ENCODE results near the gene UCK2. TPM values are rescaled to one million over a fixed set of nuclear protein-coding genes. Genes with fewer than 3 reads are reported as not detected.

Gene UCK2
- total and polyA plus RNA-seq, 9 of the 15 experiments (the other 6 are each of a cell fraction or from before 2014, with no cell fraction given): 71.6 to 145 (median 95.8) TPM

GRCh38 chr1:165836664-165837482 lies 9.5 kb downstream of the UCK2 start (continued):
- no peak for TF ChIP-seq NEUROD1 (IDR thresholded peaks at IDR 0.05; ENCODE audit: borderline replicate concordance, low read depth, low read length, partially characterized antibody)
- peak; percentile 79 for TF ChIP-seq CTBP1 (IDR thresholded peaks at IDR 0.05; ENCODE audit: borderline replicate concordance)
- TF ChIP-seq CGGBP1 (CRISPR knock-in tag; IDR thresholded peaks at IDR 0.05): no peak
- TF ChIP-seq FIP1L1 (IDR thresholded peaks at IDR 0.05; ENCODE audit: low read depth, low read length, poor library complexity, severe bottlenecking): no peak
- peak; percentile 72 for TF ChIP-seq SOX6 (IDR thresholded peaks at IDR 0.05)
- TF ChIP-seq MNT (conservative IDR thresholded peaks at IDR 0.05): peak; percentile 44 to 65; a peak in 3 of 4 replicates
- no peak for TF ChIP-seq IRF9 (tag; IDR thresholded peaks at IDR 0.05)
- TF ChIP-seq ZNF436 (CRISPR knock-in tag; IDR thresholded peaks at IDR 0.05): no peak
- TF ChIP-seq GABPA (tag; conservative IDR thresholded peaks at IDR 0.05; ENCODE audit: low read depth): no peak
- TF ChIP-seq E2F6 (IDR thresholded peaks at IDR 0.05; ENCODE audit: borderline replicate concordance in 1 of 2, extremely low read depth in 1 of 2, insufficient read depth in 1 of 2, insufficient read length in 1 of 2, low read depth in 1 of 2, low read length in 1 of 2, poor library complexity in 1 of 2, severe bottlenecking in 1 of 2): peak in 1 of 2 experiments; percentile 36
- TF ChIP-seq PHB2 (IDR thresholded peaks at IDR 0.05; ENCODE audit: low read depth): no peak
- TF ChIP-seq ETV5 (CRISPR knock-in tag; IDR thresholded peaks at IDR 0.05; ENCODE audit: low read depth): no peak
- no peak for TF ChIP-seq SMARCB1 (IDR thresholded peaks at IDR 0.05; ENCODE audit: insufficient read length, low read depth)
- no peak for TF ChIP-seq ZBTB17 (CRISPR knock-in tag; IDR thresholded peaks at IDR 0.05)
- TF ChIP-seq GABPB2 (CRISPR knock-in tag; conservative IDR thresholded peaks at IDR 0.05): no peak
- TF ChIP-seq ETS1 (conservative IDR thresholded peaks at IDR 0.05; ENCODE audit: control insufficient read depth, low read depth, low read length): no peak
- TF ChIP-seq CCAR2 (IDR thresholded peaks at IDR 0.05; ENCODE audit: low read depth, low read length): no peak
- TF ChIP-seq SMAD4 (CRISPR knock-in tag; conservative IDR thresholded peaks at IDR 0.05): 0 out of 2 replicates have a peak, but pooled peaks have one; percentile 64
- TF ChIP-seq ZNF583 (CRISPR knock-in tag; IDR thresholded peaks at IDR 0.05): no peak
- TF ChIP-seq MXI1 (IDR thresholded peaks at IDR 0.05; ENCODE audit: low read depth, low read length): no peak
- peak; percentile 82 for TF ChIP-seq DPF2 (IDR thresholded peaks at IDR 0.05)
- no peak for TF ChIP-seq ADNP (tag; IDR thresholded peaks at IDR 0.05)
- TF ChIP-seq ZNF134 (CRISPR knock-in tag; conservative IDR thresholded peaks at IDR 0.05): no peak
- no peak for TF ChIP-seq ATF1 (CRISPR knock-in tag; IDR thresholded peaks at IDR 0.05)
- TF ChIP-seq ATF1 (tag; IDR thresholded peaks at IDR 0.05): no peak

Measured in K562 (cell line).